ENCODE results near the gene KNCN. TPM values are rescaled to one million over a fixed set of nuclear protein-coding genes. Genes with fewer than 3 reads are reported as not detected.

The KNCN gene
- total and polyA plus RNA-seq, 5 donors from 2014 or later: not detected

DNA sequence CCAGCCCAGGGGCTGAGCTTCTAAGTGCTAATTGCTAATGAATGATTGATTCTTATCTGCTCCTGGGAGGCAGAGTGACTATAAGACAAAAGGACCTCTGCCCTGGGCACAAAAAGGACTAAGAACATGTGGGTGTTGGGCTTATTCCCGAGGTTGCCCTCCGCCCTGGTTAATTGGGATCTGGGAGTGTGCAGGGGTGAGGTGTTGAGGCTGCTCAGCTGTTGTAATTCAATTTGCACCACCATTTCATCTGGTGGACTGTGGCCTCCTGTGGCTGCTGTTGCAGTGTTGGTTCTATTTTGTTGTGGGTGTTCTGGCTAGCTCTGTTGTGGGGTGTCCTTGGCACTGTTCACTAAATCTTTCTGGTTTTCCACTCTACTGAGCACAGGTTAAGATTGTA, 13.3 kb downstream of the KNCN start:
- Mint-ChIP-seq H3K4me3 (no peak overlapping the region), H3K27ac (no peak overlapping the region)
- ATAC-seq (ENCODE audit: low read depth in 2 of 2): no peak

DNA sequence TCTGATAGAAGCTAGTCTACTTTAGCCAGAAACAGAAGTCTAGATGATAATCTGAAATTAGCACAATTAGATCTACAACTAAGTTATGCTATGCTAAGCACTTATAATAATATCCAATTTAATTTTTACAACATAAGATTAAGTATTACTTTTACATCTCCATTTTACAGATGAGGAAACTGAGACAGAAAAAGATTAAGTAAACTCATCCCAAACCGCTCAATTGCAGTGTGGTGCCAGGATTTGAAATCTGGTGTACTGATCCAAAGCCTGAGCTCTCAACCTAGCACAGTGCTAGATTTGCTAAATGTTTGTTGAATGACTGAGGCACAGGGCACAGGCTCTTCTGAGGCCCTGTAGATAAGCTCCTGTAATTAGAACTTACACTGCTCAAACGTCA, 13.8 kb downstream of the KNCN start:
- no peaks in the 10 kb centered on the region for H3K36me3 Mint-ChIP-seq
- no peaks in the 10 kb centered on the region for H3K36me3 ChIP-seq (ENCODE audit: control insufficient read depth, insufficient read depth, low read length)
- ATAC-seq (ENCODE audit: low read depth in 2 of 2): no peak

More for the DNA sequence above, 13.3 kb downstream of the KNCN start:
- no peak overlapping the region for H3K4me3 ChIP-seq (ENCODE audit: low read depth, low read length)
- no peaks in the 10 kb centered on the region for H3K36me3 Mint-ChIP-seq
- no peak for DNase-seq
- H3K4me1 ChIP-seq (ENCODE audit: control insufficient read depth, insufficient read depth, low read length, poor library complexity, severe bottlenecking): peaks cover 6% of the 10 kb centered on the region
- H3K9me3 ChIP-seq (ENCODE audit: control insufficient read depth in 2 of 2, low read length in 2 of 2): no peaks in the 10 kb centered on the region
- H3K9me3 Mint-ChIP-seq: peaks cover 0 to 2% (median 0%) of the 10 kb centered on the region in 7 donors
- H3K27me3 Mint-ChIP-seq: peaks cover 19% of the 10 kb centered on the region
- H3K4me1 Mint-ChIP-seq: peaks cover 0 to 6% (median 3%) of the 10 kb centered on the region in 4 donors
- H3K27ac ChIP-seq (ENCODE audit: insufficient read depth, low read length, poor library complexity, severe bottlenecking): no peak overlapping the region
- H3K36me3 ChIP-seq (ENCODE audit: control insufficient read depth, insufficient read depth, low read length): no peaks in the 10 kb centered on the region
- peaks cover 2% of the 10 kb centered on the region for H3K27me3 ChIP-seq (ENCODE audit: control insufficient read depth, insufficient read depth, low read length)

DNA sequence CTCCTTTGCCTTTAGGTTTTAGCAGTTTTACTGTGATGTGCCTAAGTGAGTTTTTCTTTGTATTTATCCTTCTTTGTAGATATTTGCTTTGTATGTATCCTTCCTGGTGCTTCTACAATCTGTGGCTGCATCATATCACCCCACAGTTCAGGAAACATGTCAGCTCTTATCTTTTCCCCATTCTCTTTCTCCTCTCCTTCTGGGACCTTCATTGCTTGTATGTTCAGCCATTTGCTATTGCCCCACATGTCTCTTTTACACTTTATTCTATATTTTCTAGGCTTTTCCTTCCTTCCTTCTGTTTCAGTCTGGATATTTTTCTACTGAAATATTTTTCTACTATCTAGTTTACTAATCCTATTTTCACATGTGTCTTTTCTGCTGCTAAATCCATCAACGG, 14.9 kb downstream of the KNCN start:
- Mint-ChIP-seq H3K4me3 (peak overlapping the region in 1 of 4 donors; percentile 36), H3K27ac (peak overlapping the region in 1 of 3 donors; percentile 7), H3K36me3 (no peaks in the 10 kb centered on the region), H3K27me3 (peaks cover 19% of the 10 kb centered on the region), H3K9me3 (peaks cover 0 to 2% (median 0%) of the 10 kb centered on the region in 7 donors), H3K4me1 (peaks cover 2 to 6% (median 3%) of the 10 kb centered on the region in 4 donors)
- no peaks in the 10 kb centered on the region for H3K36me3 ChIP-seq (ENCODE audit: control insufficient read depth, insufficient read depth, low read length)
- no peak overlapping the region for H3K4me3 ChIP-seq (ENCODE audit: low read depth, low read length)
- no peak for ATAC-seq (ENCODE audit: low read depth in 2 of 2)
- DNase-seq: no peak
- H3K9me3 ChIP-seq (ENCODE audit: control insufficient read depth in 2 of 2, low read length in 2 of 2): no peaks in the 10 kb centered on the region
- no peak overlapping the region for H3K27ac ChIP-seq (ENCODE audit: insufficient read depth, low read length, poor library complexity, severe bottlenecking)
- no peaks in the 10 kb centered on the region for H3K27me3 ChIP-seq (ENCODE audit: control insufficient read depth, insufficient read depth, low read length)
- peaks cover 6% of the 10 kb centered on the region for H3K4me1 ChIP-seq (ENCODE audit: control insufficient read depth, insufficient read depth, low read length, poor library complexity, severe bottlenecking)

More for the DNA sequence above, 13.8 kb downstream of the KNCN start:
- H3K4me3 ChIP-seq (ENCODE audit: low read depth, low read length): no peak overlapping the region
- H3K9me3 ChIP-seq (ENCODE audit: control insufficient read depth in 2 of 2, low read length in 2 of 2): no peaks in the 10 kb centered on the region
- Mint-ChIP-seq H3K4me1 (peaks cover 0 to 6% (median 3%) of the 10 kb centered on the region in 4 donors), H3K4me3 (no peak overlapping the region), H3K27ac (no peak overlapping the region), H3K27me3 (peaks cover 19% of the 10 kb centered on the region), H3K9me3 (peaks cover 0 to 2% (median 0%) of the 10 kb centered on the region in 7 donors)
- no peak for DNase-seq
- peaks cover 2% of the 10 kb centered on the region for H3K27me3 ChIP-seq (ENCODE audit: control insufficient read depth, insufficient read depth, low read length)
- H3K4me1 ChIP-seq (ENCODE audit: control insufficient read depth, insufficient read depth, low read length, poor library complexity, severe bottlenecking): peaks cover 6% of the 10 kb centered on the region
- no peak overlapping the region for H3K27ac ChIP-seq (ENCODE audit: insufficient read depth, low read length, poor library complexity, severe bottlenecking)

DNA sequence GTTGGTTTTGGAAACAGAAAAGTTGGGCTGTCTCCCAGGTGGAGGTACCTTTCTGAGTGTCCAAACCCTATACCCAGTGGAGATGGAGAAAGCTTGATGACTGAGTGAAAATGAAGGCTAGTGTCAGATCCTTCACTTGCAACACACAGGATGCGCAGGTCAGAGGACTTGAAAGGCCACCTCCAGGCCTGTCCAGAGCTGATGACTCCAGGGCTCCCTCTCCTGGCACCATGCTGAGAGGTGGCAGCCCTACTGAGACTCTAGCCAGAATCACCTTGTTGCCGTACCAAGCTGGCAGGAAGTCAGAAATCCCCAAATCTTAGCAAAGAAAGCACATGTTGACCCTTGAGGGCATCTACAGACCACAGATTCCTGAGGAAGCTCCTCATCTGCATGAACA, 16.4 kb downstream of the KNCN start:
- Mint-ChIP-seq H3K9me3 (peaks cover 0 to 2% (median 0%) of the 10 kb centered on the region in 7 donors), H3K36me3 (no peaks in the 10 kb centered on the region), H3K4me1 (peaks cover 2 to 8% (median 5%) of the 10 kb centered on the region in 4 donors), H3K27ac (no peak overlapping the region), H3K4me3 (peak overlapping the region in 1 of 4 donors; percentile 15), H3K27me3 (peaks cover 19% of the 10 kb centered on the region)
- peaks cover 6% of the 10 kb centered on the region for H3K4me1 ChIP-seq (ENCODE audit: control insufficient read depth, insufficient read depth, low read length, poor library complexity, severe bottlenecking)
- no peaks in the 10 kb centered on the region for H3K27me3 ChIP-seq (ENCODE audit: control insufficient read depth, insufficient read depth, low read length)
- DNase-seq (peak in 1 of 3 donors; percentile 40), ATAC-seq (ENCODE audit: low read depth in 2 of 2) (no peak)
- H3K9me3 ChIP-seq (ENCODE audit: control insufficient read depth in 2 of 2, low read length in 2 of 2): no peaks in the 10 kb centered on the region
- no peak overlapping the region for H3K27ac ChIP-seq (ENCODE audit: insufficient read depth, low read length, poor library complexity, severe bottlenecking)
- H3K4me3 ChIP-seq (ENCODE audit: low read depth, low read length): no peak overlapping the region
- H3K36me3 ChIP-seq (ENCODE audit: control insufficient read depth, insufficient read depth, low read length): no peaks in the 10 kb centered on the region

DNA sequence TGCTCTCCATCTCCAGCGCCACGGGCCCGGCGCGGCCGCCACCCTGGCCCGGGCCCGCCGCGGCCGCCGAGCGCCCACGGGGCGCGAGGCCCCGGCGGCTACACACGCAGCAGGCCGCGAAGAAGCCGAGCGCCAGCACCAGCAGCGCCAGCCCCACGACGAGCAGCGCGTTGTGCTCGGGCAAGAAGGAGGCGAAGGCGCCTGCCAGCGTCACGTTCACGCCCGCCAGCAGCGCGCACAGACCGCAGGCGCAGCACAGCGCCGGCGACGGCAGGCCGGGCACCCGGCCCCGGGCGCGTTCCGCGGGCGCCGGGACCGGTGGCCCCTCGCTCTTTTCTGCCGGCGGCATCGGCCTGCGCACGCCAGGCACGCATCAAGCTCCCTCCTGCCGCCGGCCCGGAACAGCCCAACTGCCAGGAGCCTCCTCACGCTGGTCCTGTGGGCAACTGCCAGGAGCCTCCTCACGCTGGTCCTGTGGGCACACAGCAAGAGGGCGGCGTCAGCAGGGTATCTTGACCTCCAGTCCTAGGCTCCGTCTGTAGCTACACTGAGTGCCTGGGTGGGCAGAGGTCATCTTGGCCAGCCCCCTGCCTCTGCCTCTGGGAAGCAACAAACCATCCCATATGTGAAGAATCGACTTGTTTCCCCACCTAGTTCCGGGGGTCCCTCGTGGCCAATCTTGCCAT, 18.1 kb downstream of the KNCN start:
- ATAC-seq (ENCODE audit: low read depth in 2 of 2) (peak; percentile 55 to 64), DNase-seq (peak; percentile 14 to 57 (median 56))
- Mint-ChIP-seq H3K27ac (peak overlapping the region in 1 of 3 donors; percentile 86), H3K36me3 (no peaks in the 10 kb centered on the region), H3K27me3 (peaks cover 20% of the 10 kb centered on the region), H3K9me3 (peaks cover 0 to 2% (median 0%) of the 10 kb centered on the region in 7 donors), H3K4me1 (peaks cover 10 to 18% (median 13%) of the 10 kb centered on the region in 4 donors), H3K4me3 (peak overlapping the region in 3 of 4 donors; percentile 12 to 89 (median 84))
- H3K9me3 ChIP-seq (ENCODE audit: control insufficient read depth in 2 of 2, low read length in 2 of 2): no peaks in the 10 kb centered on the region
- no peak overlapping the region for H3K4me3 ChIP-seq (ENCODE audit: low read depth, low read length)
- no peak overlapping the region for H3K27ac ChIP-seq (ENCODE audit: insufficient read depth, low read length, poor library complexity, severe bottlenecking)
- H3K27me3 ChIP-seq (ENCODE audit: control insufficient read depth, insufficient read depth, low read length): no peaks in the 10 kb centered on the region
- peaks cover 8% of the 10 kb centered on the region for H3K4me1 ChIP-seq (ENCODE audit: control insufficient read depth, insufficient read depth, low read length, poor library complexity, severe bottlenecking)
- H3K36me3 ChIP-seq (ENCODE audit: control insufficient read depth, insufficient read depth, low read length): no peaks in the 10 kb centered on the region

DNA sequence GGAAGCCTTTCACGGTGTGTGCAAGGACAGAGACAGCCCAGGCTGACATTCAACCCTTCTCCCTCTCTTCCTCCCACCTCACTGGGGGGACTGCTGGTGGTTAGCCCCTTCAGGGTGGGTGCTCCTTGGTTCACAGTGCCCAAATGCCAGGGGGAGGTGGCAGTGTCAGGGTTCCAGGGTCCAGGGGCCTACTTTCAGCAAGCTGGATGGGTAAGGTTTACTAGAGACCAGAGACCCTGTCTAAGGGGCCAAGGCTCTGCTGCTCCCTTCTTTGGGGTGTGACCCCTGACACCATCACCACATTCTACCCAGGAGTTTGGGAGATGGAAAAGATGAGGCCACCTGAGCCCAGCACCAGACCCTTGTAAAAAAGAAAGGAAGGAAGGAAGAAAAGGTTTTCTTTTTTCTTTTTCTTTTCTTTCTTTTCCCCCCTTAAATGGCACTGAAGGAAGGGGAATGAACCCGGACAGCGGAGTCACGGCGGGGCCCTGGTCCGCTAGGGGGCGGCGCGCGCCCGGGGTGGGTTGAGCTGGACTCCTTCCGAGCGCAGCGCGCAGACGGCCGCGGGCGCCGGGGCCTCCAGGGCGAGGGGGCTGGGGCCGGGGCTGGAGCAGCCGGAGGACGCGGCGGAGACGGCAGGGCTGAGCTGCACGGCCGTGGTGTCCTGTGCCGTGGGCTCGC, 18.8 kb downstream of the KNCN start:
- Histone ChIP-seq H3K4me1 (ENCODE audit: control insufficient read depth, insufficient read depth, low read length, poor library complexity, severe bottlenecking) (peaks cover 11% of the 10 kb centered on the region), H3K27ac (ENCODE audit: insufficient read depth, low read length, poor library complexity, severe bottlenecking) (no peak overlapping the region), H3K4me3 (ENCODE audit: low read depth, low read length) (no peak overlapping the region), H3K36me3 (ENCODE audit: control insufficient read depth, insufficient read depth, low read length) (no peaks in the 10 kb centered on the region), H3K27me3 (ENCODE audit: control insufficient read depth, insufficient read depth, low read length) (no peaks in the 10 kb centered on the region), H3K9me3 (ENCODE audit: control insufficient read depth in 2 of 2, low read length in 2 of 2) (no peaks in the 10 kb centered on the region)
- no peak overlapping the region for H3K27ac Mint-ChIP-seq
- DNase-seq: peak; percentile 28 to 65 (median 60)
- H3K36me3 Mint-ChIP-seq: no peaks in the 10 kb centered on the region
- H3K9me3 Mint-ChIP-seq: peaks cover 0 to 2% (median 0%) of the 10 kb centered on the region in 7 donors
- H3K27me3 Mint-ChIP-seq: peaks cover 20% of the 10 kb centered on the region
- H3K4me1 Mint-ChIP-seq: peaks cover 10 to 19% (median 15%) of the 10 kb centered on the region in 4 donors
- peak overlapping the region in 2 of 4 donors; percentile 46 to 62 for H3K4me3 Mint-ChIP-seq
- ATAC-seq (ENCODE audit: low read depth in 2 of 2): peak; percentile 67 to 77

DNA sequence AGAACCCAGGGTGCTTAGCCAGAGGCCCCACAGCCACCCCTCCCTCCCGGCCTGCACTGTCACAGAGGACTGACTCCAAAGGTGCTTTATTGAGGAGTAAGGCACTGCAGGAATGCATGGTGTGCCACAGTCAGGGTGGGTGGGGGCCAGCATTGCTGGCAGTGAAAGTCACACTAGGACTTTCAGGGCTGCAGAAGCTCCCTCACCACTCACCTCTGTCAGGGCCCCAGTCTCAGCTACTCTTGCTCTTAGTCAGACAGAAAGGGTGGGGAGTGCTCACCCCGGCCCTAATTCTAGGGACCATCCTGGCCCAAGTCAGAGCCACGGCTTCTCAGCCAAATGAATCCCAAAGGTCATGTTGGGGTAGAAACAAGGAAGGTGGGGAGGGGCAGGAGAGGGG, 19.4 kb downstream of the KNCN start:
- peaks cover 11% of the 10 kb centered on the region for H3K4me1 ChIP-seq (ENCODE audit: control insufficient read depth, insufficient read depth, low read length, poor library complexity, severe bottlenecking)
- ATAC-seq (ENCODE audit: low read depth in 2 of 2) (no peak), DNase-seq (peak in 1 of 3 donors; percentile 24)
- H3K4me3 ChIP-seq (ENCODE audit: low read depth, low read length): no peak overlapping the region
- H3K27me3 Mint-ChIP-seq: peaks cover 18% of the 10 kb centered on the region
- no peaks in the 10 kb centered on the region for H3K27me3 ChIP-seq (ENCODE audit: control insufficient read depth, insufficient read depth, low read length)
- no peaks in the 10 kb centered on the region for H3K9me3 ChIP-seq (ENCODE audit: control insufficient read depth in 2 of 2, low read length in 2 of 2)
- H3K36me3 ChIP-seq (ENCODE audit: control insufficient read depth, insufficient read depth, low read length): no peaks in the 10 kb centered on the region
- no peaks in the 10 kb centered on the region for H3K36me3 Mint-ChIP-seq
- H3K4me1 Mint-ChIP-seq: peaks cover 10 to 21% (median 15%) of the 10 kb centered on the region in 4 donors
- H3K4me3 Mint-ChIP-seq: peak overlapping the region in 1 of 4 donors; percentile 62
- no peak overlapping the region for H3K27ac ChIP-seq (ENCODE audit: insufficient read depth, low read length, poor library complexity, severe bottlenecking)
- no peak overlapping the region for H3K27ac Mint-ChIP-seq
- H3K9me3 Mint-ChIP-seq: no peaks in the 10 kb centered on the region

Data from CD4-positive, CD25-positive, alpha-beta regulatory T cell (primary cell).